ENCODE measurements around the gene DUSP16. TPM values are rescaled to one million over a fixed set of nuclear protein-coding genes. Genes with fewer than 3 reads are reported as not detected.

The DUSP16 gene
- total RNA-seq, 1 donor, result 2.4 TPM

Other genes starting within 250 kb of the DUSP16 start
- 4.6 TPM for gene MANSC1, start 212.6 kb downstream of the DUSP16 start, total RNA-seq
- gene BORCS5, start 205.8 kb downstream of the DUSP16 start, total RNA-seq, result 21.0 TPM
- gene CREBL2, start 49.0 kb upstream of the DUSP16 start, total RNA-seq, result 14.5 TPM
- gene GPR19, start 133.3 kb upstream of the DUSP16 start, total RNA-seq, result 0.27 TPM
- gene CDKN1B, start 154.5 kb upstream of the DUSP16 start, total RNA-seq, result 123 TPM
- 2.7 TPM for gene APOLD1, start 222.8 kb upstream of the DUSP16 start, total RNA-seq

Data from hematopoietic multipotent progenitor cell (in vitro differentiated cells).